ENCODE measurements around the gene ETS1. TPM values are rescaled to one million over a fixed set of nuclear protein-coding genes. Genes with fewer than 3 reads are reported as not detected.

ETS1 gene
- total RNA-seq, 1 donor from 2014 or later: 115 TPM

DNA sequence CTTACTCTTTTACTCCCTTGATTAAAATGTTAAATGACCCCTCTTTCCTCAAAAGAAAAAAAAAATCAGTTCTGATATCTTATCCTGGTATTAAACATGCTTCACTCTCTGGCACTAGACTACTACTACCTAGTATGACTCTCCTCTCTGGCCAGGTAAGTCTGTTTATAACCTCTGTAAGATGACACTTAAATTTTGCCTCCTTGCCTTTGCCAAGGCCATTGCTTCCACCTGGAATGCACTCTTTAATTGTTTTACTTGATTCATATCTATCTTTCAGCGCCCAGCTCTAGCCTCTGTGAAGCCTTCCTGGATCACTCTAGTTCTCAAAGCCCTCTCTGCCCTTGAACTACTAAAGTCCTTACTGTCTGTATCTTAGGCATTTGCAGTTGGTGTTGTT is 170.4 kb downstream of the ETS1 start:
- no peaks in the 10 kb centered on the region for H3K9me3 Mint-ChIP-seq (ENCODE audit: low read depth)
- H3K27me3 Mint-ChIP-seq (ENCODE audit: low read depth): no peaks in the 10 kb centered on the region
- H3K27ac Mint-ChIP-seq (ENCODE audit: unreplicated experiment): peak overlapping the region; percentile 30
- peaks cover 48% of the 10 kb centered on the region for H3K4me1 Mint-ChIP-seq (ENCODE audit: low read depth)
- no peak for DNase-seq (ENCODE audit: low spot score)
- no peak overlapping the region for H3K4me3 Mint-ChIP-seq (ENCODE audit: unreplicated experiment)
- no peaks in the 10 kb centered on the region for H3K36me3 Mint-ChIP-seq (ENCODE audit: low read depth)
- TF ChIP-seq, protein P1, sequence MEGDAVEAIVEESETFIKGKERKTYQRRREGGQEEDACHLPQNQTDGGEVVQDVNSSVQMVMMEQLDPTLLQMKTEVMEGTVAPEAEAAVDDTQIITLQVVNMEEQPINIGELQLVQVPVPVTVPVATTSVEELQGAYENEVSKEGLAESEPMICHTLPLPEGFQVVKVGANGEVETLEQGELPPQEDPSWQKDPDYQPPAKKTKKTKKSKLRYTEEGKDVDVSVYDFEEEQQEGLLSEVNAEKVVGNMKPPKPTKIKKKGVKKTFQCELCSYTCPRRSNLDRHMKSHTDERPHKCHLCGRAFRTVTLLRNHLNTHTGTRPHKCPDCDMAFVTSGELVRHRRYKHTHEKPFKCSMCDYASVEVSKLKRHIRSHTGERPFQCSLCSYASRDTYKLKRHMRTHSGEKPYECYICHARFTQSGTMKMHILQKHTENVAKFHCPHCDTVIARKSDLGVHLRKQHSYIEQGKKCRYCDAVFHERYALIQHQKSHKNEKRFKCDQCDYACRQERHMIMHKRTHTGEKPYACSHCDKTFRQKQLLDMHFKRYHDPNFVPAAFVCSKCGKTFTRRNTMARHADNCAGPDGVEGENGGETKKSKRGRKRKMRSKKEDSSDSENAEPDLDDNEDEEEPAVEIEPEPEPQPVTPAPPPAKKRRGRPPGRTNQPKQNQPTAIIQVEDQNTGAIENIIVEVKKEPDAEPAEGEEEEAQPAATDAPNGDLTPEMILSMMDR (IDR thresholded peaks at IDR 0.05): no peak

GRCh38 chr11:128415539-128415938 is 171.8 kb downstream of the ETS1 start:
- Mint-ChIP-seq H3K36me3 (ENCODE audit: low read depth) (peaks cover 2% of the 10 kb centered on the region), H3K9me3 (ENCODE audit: low read depth) (no peaks in the 10 kb centered on the region), H3K27ac (ENCODE audit: unreplicated experiment) (no peak overlapping the region), H3K4me1 (ENCODE audit: low read depth) (peaks cover 34% of the 10 kb centered on the region), H3K4me3 (ENCODE audit: unreplicated experiment) (no peak overlapping the region), H3K27me3 (ENCODE audit: low read depth) (no peaks in the 10 kb centered on the region)
- TF ChIP-seq, protein P1 (IDR thresholded peaks at IDR 0.05): no peak
- DNase-seq (ENCODE audit: low spot score): no peak

DNA sequence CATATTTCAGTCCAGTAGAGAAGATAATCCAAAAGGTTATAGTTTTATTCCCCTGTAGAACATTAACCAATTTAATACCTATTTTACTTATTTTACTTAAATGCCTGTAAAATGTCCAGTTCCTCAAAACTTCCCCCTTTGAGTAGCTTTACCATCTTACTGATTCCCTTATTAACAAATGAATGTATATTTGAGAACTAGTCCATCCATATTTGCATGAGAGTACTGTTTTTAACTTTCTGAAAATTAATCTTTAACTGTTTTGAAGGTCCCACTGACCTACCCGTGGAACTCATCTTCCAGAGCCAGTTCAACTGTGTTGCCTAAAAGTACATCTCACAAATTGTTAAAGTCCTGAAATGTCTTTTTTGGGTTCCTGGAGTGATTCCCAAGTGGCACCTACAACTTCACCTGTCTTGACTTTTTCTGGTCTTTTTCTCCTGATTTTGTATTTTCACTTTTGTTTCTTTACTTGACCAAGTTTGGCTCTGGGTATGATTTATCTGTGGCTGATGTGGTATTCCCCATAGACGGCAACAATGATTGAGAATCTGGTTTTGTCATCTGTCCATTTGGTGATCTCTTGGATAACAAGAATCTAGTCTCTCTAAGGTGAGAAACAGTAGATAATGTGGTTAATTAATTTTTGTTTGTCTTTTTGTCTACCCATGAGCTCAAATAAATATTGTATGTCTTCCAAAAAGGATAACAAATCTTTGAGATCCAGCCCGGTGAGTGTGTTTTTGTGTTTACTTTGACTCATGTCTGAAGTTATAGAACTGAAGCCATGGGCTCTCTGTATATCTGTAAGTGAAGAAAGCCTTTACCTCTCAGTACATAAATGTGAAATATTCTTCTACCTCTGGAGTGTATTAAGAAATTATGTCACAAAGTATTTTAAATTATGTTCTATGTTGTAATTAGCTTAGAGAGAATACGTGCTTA is 174.2 kb downstream of the ETS1 start:
- Mint-ChIP-seq H3K4me3 (ENCODE audit: unreplicated experiment) (no peak overlapping the region), H3K27ac (ENCODE audit: unreplicated experiment) (no peak overlapping the region), H3K36me3 (ENCODE audit: low read depth) (peaks cover 2% of the 10 kb centered on the region), H3K27me3 (ENCODE audit: low read depth) (no peaks in the 10 kb centered on the region), H3K4me1 (ENCODE audit: low read depth) (peaks cover 33% of the 10 kb centered on the region), H3K9me3 (ENCODE audit: low read depth) (no peaks in the 10 kb centered on the region)
- TF ChIP-seq, protein P1 (IDR thresholded peaks at IDR 0.05): no peak
- no peak for DNase-seq (ENCODE audit: low spot score)

GRCh38 chr11:128411812-128412211 is 175.5 kb downstream of the ETS1 start:
- Mint-ChIP-seq H3K36me3 (ENCODE audit: low read depth) (peaks cover 2% of the 10 kb centered on the region), H3K4me1 (ENCODE audit: low read depth) (peaks cover 33% of the 10 kb centered on the region), H3K9me3 (ENCODE audit: low read depth) (no peaks in the 10 kb centered on the region), H3K27ac (ENCODE audit: unreplicated experiment) (no peak overlapping the region), H3K4me3 (ENCODE audit: unreplicated experiment) (no peak overlapping the region), H3K27me3 (ENCODE audit: low read depth) (no peaks in the 10 kb centered on the region)
- no peak for DNase-seq (ENCODE audit: low spot score)
- TF ChIP-seq, protein P1 (IDR thresholded peaks at IDR 0.05): no peak

DNA sequence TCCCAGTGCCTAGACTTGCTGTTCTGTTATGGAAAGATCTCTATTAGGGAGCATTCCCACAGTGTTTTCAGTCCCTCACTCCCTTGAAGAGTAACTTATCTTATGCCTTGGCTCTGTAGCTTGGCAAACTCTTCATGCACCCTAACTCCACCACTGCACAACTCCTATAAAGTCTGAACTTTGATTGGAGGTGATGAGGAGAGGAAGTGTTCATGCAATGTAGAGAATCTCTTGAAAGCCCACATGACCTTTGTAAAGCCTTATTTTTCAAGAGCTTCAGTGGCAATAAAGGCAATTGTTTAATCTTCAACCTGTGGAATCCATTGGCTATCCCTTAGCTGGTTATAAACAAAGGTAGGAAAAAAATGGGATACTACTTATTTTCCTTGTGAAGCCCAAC is 176.2 kb downstream of the ETS1 start:
- no peak for DNase-seq (ENCODE audit: low spot score)
- Mint-ChIP-seq H3K27ac (ENCODE audit: unreplicated experiment) (no peak overlapping the region), H3K36me3 (ENCODE audit: low read depth) (peaks cover 2% of the 10 kb centered on the region), H3K4me1 (ENCODE audit: low read depth) (peaks cover 40% of the 10 kb centered on the region), H3K4me3 (ENCODE audit: unreplicated experiment) (no peak overlapping the region), H3K9me3 (ENCODE audit: low read depth) (no peaks in the 10 kb centered on the region), H3K27me3 (ENCODE audit: low read depth) (no peaks in the 10 kb centered on the region)
- TF ChIP-seq, protein P1 (IDR thresholded peaks at IDR 0.05): no peak
